Measurements from ENCODE around the gene CYFIP2. TPM values are rescaled to one million over a fixed set of nuclear protein-coding genes. Genes with fewer than 3 reads are reported as not detected.
A peak's percentile ranks its signal among the peaks of the same experiment; 100 is the strongest.
"Not testable (repeated sequence)": the region's sequence is repeated elsewhere in the genome, so short reads cannot be mapped to it uniquely, and the experiment has no call there.

The CYFIP2 gene
- total RNA-seq, 1 experiment from 2014 or later, result 7.6 TPM

- DNase-seq (ENCODE audit: low read depth), result no peak
These were observed 124.2 kb downstream of the CYFIP2 start for GRCh38 chr5:157390133-157390532.

DNA sequence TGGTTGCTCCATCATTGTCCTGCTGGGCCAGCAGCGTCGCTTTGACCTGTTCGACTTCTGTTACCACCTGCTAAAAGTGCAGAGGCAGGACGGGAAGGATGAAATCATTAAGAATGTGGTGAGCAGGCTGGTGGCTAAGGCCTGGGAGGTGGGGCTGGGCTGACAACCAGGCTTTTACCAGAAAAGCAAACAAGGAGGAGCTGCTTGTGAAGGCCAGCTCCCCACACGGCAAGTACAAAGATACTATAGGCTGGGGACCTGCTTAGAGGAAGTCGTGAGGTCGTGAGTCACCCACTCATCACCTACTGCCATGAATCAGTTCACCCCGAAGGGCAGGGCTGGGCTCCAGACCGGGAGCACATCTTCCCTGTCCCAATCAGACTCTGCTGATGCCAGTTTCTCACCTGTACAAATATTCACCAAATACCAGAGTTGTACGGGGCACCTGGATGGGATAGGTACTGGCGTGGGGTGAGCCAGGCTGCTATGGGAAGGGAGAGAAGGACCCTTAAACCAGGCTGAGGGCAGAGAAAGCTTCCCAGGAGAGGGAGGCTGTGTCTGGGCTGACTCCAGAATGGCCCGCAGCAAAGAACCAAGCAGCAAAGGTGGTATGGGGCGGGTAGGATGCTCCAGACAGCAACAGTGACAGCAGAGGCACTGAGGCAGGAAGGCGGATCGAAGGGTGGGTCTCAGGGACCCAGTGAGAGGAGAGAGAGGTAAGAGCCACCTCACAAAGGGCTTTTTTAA, 124.8 kb downstream of the CYFIP2 start:
- peak; percentile 97 for DNase-seq (ENCODE audit: low read depth)

- no peak for DNase-seq (ENCODE audit: low read depth)
These were observed 132.4 kb downstream of the CYFIP2 start for GRCh38 chr5:157398305-157398704.

- DNase-seq (ENCODE audit: low read depth), result no peak
These were observed 135.0 kb downstream of the CYFIP2 start for GRCh38 chr5:157400741-157401495.

DNA sequence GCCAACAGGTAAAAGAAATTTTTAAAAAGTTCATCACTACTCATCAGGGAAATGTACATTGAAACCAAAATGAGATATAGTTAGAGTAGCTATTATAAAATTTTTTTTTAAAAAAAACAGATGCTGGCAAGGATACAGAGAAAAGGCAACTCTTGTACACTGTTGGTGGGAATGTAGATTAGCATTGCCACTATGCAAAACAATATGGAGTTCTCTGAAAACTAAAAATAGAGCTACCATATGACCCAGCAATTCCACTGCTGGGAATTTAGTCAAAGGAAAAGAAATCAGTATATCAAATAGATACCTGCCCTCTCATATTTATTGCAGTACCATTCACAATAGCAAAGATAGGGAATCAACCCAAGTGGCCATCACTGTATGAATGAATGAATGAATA, 149.9 kb downstream of the CYFIP2 start:
- no peak for DNase-seq (ENCODE audit: low read depth)

GRCh38 chr5:157419521-157419920, 153.6 kb downstream of the CYFIP2 start:
- not testable (repeated sequence) for DNase-seq (ENCODE audit: low read depth)

- DNase-seq (ENCODE audit: low read depth), result not testable (repeated sequence)
These were observed 164.0 kb downstream of the CYFIP2 start for GRCh38 chr5:157429920-157430319.

GRCh38 chr5:157431544-157432200, 165.7 kb downstream of the CYFIP2 start:
- peak; percentile 48 for DNase-seq (ENCODE audit: low read depth)

DNA sequence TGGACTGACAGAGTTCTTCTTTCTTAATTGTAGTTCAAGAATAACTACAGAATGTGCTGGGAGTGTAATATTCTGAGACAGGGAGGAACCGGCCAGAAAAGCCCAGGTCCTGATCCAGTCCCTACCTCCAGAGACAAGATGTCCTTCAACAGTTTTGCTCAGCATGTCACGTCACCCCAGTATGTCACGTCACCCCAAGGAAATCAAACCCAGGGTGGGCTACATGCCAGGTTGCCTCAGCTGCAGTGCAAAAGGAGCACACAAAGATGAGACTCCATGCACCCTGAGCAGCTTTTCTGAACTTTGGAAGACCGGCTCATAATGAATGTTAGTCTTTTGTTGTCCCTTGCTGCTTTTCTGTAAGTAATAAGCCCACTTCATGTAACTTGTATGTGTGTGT, 168.2 kb downstream of the CYFIP2 start:
- DNase-seq (ENCODE audit: low read depth), result no peak

DNA sequence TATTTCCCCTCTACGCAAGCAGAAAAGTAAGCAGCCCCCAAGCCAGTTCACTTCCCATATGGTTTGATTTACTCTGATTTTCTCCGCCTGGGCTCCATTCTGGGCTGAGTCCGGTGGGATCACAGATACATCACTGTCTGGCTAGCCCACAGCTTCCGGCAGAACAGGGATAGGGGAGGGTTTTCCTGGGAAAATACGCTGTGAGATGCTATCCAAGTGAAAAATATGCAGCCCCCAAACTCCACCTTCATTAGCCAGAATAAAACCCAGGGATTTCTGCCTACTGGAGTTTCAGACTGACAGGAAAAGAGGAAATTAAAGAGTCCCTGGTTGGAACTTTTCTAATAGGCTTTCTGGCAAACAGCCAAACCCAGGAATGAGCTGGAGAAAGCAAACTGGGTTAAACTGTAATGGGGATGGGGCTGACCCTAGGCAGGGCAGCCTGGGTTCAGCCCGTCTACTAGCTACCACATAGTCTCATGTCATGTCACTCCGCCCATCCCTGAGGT, 177.2 kb downstream of the CYFIP2 start:
- DNase-seq (ENCODE audit: low read depth), result no peak

GRCh38 chr5:157444224-157444623, 178.3 kb downstream of the CYFIP2 start:
- DNase-seq (ENCODE audit: low read depth), result no peak

Other genes with a start within 250 kb of the CYFIP2 start
- gene HAVCR1, start 207.0 kb upstream of the CYFIP2 start, total RNA-seq (2014; rRNA removed; shearing (Covaris generic)), result not detected in 2 replicates
- gene HAVCR2, start 157.1 kb upstream of the CYFIP2 start, total RNA-seq (2014; rRNA removed; shearing (Covaris generic)), result 0.12 and 0.97 TPM in 2 replicates
- gene MED7, start 123.3 kb upstream of the CYFIP2 start, total RNA-seq (2014; rRNA removed; shearing (Covaris generic)), result 16.1 and 22.9 TPM in 2 replicates
- gene GARIN3, start 99.9 kb upstream of the CYFIP2 start, total RNA-seq (2014; rRNA removed; shearing (Covaris generic)), result not detected in 2 replicates
- gene ITK, start 85.3 kb upstream of the CYFIP2 start, total RNA-seq (2014; rRNA removed; shearing (Covaris generic)), result not detected in 2 replicates
- gene NIPAL4, start 194.1 kb downstream of the CYFIP2 start, total RNA-seq (2014; rRNA removed; shearing (Covaris generic)), result 0.51 and 1.5 TPM in 2 replicates

All from Daoy (cell line).